HepG2 (cell line): ENCODE data around the gene ZFAND2B. TPM values are rescaled to one million over a fixed set of nuclear protein-coding genes. Genes with fewer than 3 reads are reported as not detected.
A peak's percentile ranks its signal among the peaks of the same experiment; 100 is the strongest.

Experiments used
- ATAC-seq: fragments of 200-7000 bp; cut with Tn5 transposase; 3 replicates; pipeline ENCODE4 v1.9.1; 2020; ENCODE audit warnings: mild to moderate bottlenecking, moderate library complexity
- BruUV-seq: library from RNA; stranded (reverse); fragments of 400-500 nt; replicated peaks from 2 replicates; lab custom pipeline; 2021; lab: Mats Ljungman, UMichigan
- CTCF ChIA-PET: fragments of 300-600 bp; formaldehyde crosslinking; extraction: SDS; loops from one replicate; lab custom pipeline; 2021; ENCODE audit warnings: low total read pairs, inconsistent platforms, low intra/inter-chr PET ratio; lab: Yijun Ruan, JAX
- POLR2A ChIA-PET: fragments of 350-600 bp; sonication (Branson Sonifier 250); formaldehyde crosslinking; loops from one replicate; lab custom pipeline; 2020; ENCODE audit warnings: antibody characterized with exemption, inconsistent platforms; lab: Yijun Ruan, JAX
- DNase-seq: peaks from one replicate; pipeline ENCODE4 v3.0.0-alpha.2; 2015; ENCODE audit warnings: low spot score
- FAIRE-seq: peaks from 3 replicates; lab custom pipeline; 2011; peaks lifted over from hg19 to GRCh38; lab: Jason Lieb, UNC
- H2AFZ ChIP-seq: one replicate; pipeline ENCODE4 v1.6.1; 2011; ENCODE audit warnings: low read length, inconsistent platforms
- H3K27ac ChIP-seq: fragments of 300-600 bp; 3 replicates; pipeline ENCODE4 v1.8.0; 2011; ENCODE audit warnings: mixed run types, mild to moderate bottlenecking, mixed read lengths, low read length, inconsistent platforms; ENCODE audit not compliant: insufficient read depth; ENCODE audit errors: extremely low read length
- H3K27me3 ChIP-seq, 2 experiments: fragments of 200-600 bp in 1 of 2; 2 replicates in 1 of 2; 3 replicates in 1 of 2; pipeline versions ENCODE4 v1.6.0 to v1.8.0; 2011; ENCODE audit warnings: low read length in 2 of 2, mild to moderate bottlenecking in 2 of 2, moderate library complexity in 2 of 2, inconsistent platforms in 1 of 2; ENCODE audit not compliant: insufficient read depth in 2 of 2, control insufficient read depth in 1 of 2
- H3K36me3 ChIP-seq, 2 experiments: fragments of 200-600 bp in 1 of 2; replicated peaks in 1 of 2; 2 replicates in 1 of 2; 3 replicates in 1 of 2; pipeline versions ENCODE4 v1.5.1 to v1.8.0; 2011; ENCODE audit warnings: low read length in 2 of 2, inconsistent platforms in 1 of 2; ENCODE audit not compliant: insufficient read depth in 2 of 2, control insufficient read depth in 1 of 2
- H3K4me1 ChIP-seq: 2 replicates; pipeline ENCODE4 v1.5.1; 2012; ENCODE audit warnings: low read length, inconsistent platforms; ENCODE audit not compliant: insufficient read depth
- H3K4me2 ChIP-seq: 2 replicates; pipeline ENCODE4 v1.6.0; 2011; ENCODE audit warnings: low read depth, low read length, inconsistent platforms
- H3K4me3 ChIP-seq, 3 experiments: fragments of 200-600 bp in 1 of 3; sonication (generic), shearing (Covaris generic) in 1 of 3; replicated peaks in 1 of 3; 2 replicates each; pipeline ENCODE4 v1.5.1; 2011 to 2016; ENCODE audit warnings: low read length in 3 of 3, inconsistent platforms in 2 of 3, low read depth in 2 of 3, mild to moderate bottlenecking in 2 of 3, control low read depth in 1 of 3, mixed read lengths in 1 of 3; ENCODE audit not compliant: insufficient read depth in 1 of 3
- H3K79me2 ChIP-seq: one replicate; pipeline ENCODE4 v1.6.1; 2011; ENCODE audit warnings: low read length, inconsistent platforms; ENCODE audit not compliant: insufficient read depth
- H3K9ac ChIP-seq: 2 replicates; pipeline ENCODE4 v1.6.0; 2011; ENCODE audit warnings: mild to moderate bottlenecking, low read depth, low read length, inconsistent platforms; ENCODE audit not compliant: insufficient read depth
- H3K9me3 ChIP-seq: 2 replicates; pipeline ENCODE4 v1.5.1; 2012; ENCODE audit warnings: mild to moderate bottlenecking, low read length
- H4K20me1 ChIP-seq: 2 replicates; pipeline ENCODE4 v1.6.0; 2011; ENCODE audit warnings: inconsistent platforms, mild to moderate bottlenecking, low read length, moderate library complexity; ENCODE audit not compliant: insufficient read depth
- BHLHE40 ChIP-seq: IDR thresholded peaks from 2 replicates; pipeline ENCODE4 v1.6.1; 2011; ENCODE audit warnings: low read length, improper control_type of control experiment
- ELF1 ChIP-seq: sonication (generic); formaldehyde crosslinking; IDR thresholded peaks from 2 replicates; pipeline ENCODE4 v1.4.0; 2020; ENCODE audit warnings: missing genetic modification reagents
- ELF4 ChIP-seq: sonication (generic); formaldehyde crosslinking; IDR thresholded peaks from 2 replicates; pipeline ENCODE4 v1.5.0; 2020; ENCODE audit warnings: missing genetic modification reagents, mild to moderate bottlenecking, moderate library complexity, borderline replicate concordance
- HNF4A ChIP-seq: sonication (generic); formaldehyde crosslinking; IDR thresholded peaks from 2 replicates; pipeline ENCODE4 v1.4.0; 2020; ENCODE audit warnings: missing genetic modification reagents
- RERE ChIP-seq: IDR thresholded peaks from 2 replicates; pipeline ENCODE4 v1.6.1; 2016; ENCODE audit warnings: low read depth, missing genetic modification reagents, missing compliant biosample characterization
- SOX5 ChIP-seq: IDR thresholded peaks from 2 replicates; pipeline ENCODE4 v1.6.1; 2016; ENCODE audit warnings: borderline replicate concordance
- YY1 ChIP-seq: IDR thresholded peaks from 2 replicates; pipeline ENCODE4 v1.6.1; 2011; ENCODE audit warnings: low read length, low read depth, moderate library complexity, mild to moderate bottlenecking; ENCODE audit not compliant: insufficient read depth, insufficient replicate concordance
- ZNF446 ChIP-seq: sonication (generic); formaldehyde crosslinking; IDR thresholded peaks from 2 replicates; pipeline ENCODE4 v1.5.0; 2020; ENCODE audit warnings: mild to moderate bottlenecking, missing genetic modification reagents
- ZNF660 ChIP-seq: sonication (generic); formaldehyde crosslinking; IDR thresholded peaks from 2 replicates; pipeline ENCODE4 v1.5.1; 2020; ENCODE audit warnings: mild to moderate bottlenecking, low read depth, missing genetic modification reagents, borderline replicate concordance
- ZNF766 ChIP-seq: sonication (generic); formaldehyde crosslinking; IDR thresholded peaks from 2 replicates; pipeline ENCODE4 v1.5.0; 2020; ENCODE audit warnings: missing genetic modification reagents, borderline replicate concordance
- ZNF816 ChIP-seq: sonication (generic); formaldehyde crosslinking; IDR thresholded peaks from 2 replicates; pipeline ENCODE4 v1.8.0; 2022; ENCODE audit warnings: missing genetic modification reagents, mild to moderate bottlenecking, borderline replicate concordance
- ZNF850 ChIP-seq: sonication (generic); formaldehyde crosslinking; conservative IDR thresholded peaks from 2 replicates; pipeline ENCODE4 v1.9.0; 2021; ENCODE audit warnings: mild to moderate bottlenecking, missing genetic modification reagents
- WGBS: methylation state at CpG from one replicate; pipeline ENCODE4 v1.1.6; 2017; ENCODE audit warnings: low lambda C conversion rate; 5-methylcytosine and 5-hydroxymethylcytosine counted together
- in situ Hi-C: cut with HindIII; loops from 2 replicates; pipeline ENCODE4 v1.10.0; 2017; ENCODE audit warnings: low pct_unique_long_range_greater_than_20kb; ENCODE audit not compliant: extremely low pct_ligation_motif_present
- intact Hi-C: fragments of 100-400 bp; cut with micrococcal nuclease; formaldehyde crosslinking; loops from one replicate; pipeline ENCODE4 v1.10.0; 2022; ENCODE audit not compliant: unreplicated experiment
- polyA plus RNA-seq, 8 experiments: library from polyadenylated mRNA; depleted of rRNA in 3 of 8; stranded (reverse) in 7 of 8; unstranded in 1 of 8; fragments of >200 nt; fragmentation: Illumina TruSeq in 4 of 8; extraction: Trizol in 4 of 8; gene quantifications; 2 replicates each; pipeline versions ENCODE4 v1.2.1 to v1.2.3, GENCODE V29; 2011 to 2016; ENCODE audit warnings: low read depth in 4 of 8, missing spikeins in 1 of 8, mixed read lengths in 1 of 8; ENCODE audit not compliant: insufficient read depth in 1 of 8
- total RNA-seq, 5 experiments: library from RNA; depleted of rRNA; stranded (reverse); fragments of >200 nt; fragmentation: Illumina TruSeq; extraction: Trizol; gene quantifications; 2 replicates each; pipeline ENCODE4 v1.2.3, GENCODE V29; 2016; ENCODE audit warnings: low read depth in 1 of 5
- TF ChIP-seq, protein P1 (sequence below): sonication (generic); formaldehyde crosslinking; IDR thresholded peaks from 2 replicates; pipeline ENCODE4; 2020; ENCODE audit warnings: missing genetic modification reagents, mild to moderate bottlenecking, borderline replicate concordance

ZFAND2B gene
- total and polyA plus RNA-seq, 2 of the 13 experiments (the other 11 are each of a cell fraction or from before 2014, with no cell fraction given) = 53.3 to 115 TPM

DNA sequence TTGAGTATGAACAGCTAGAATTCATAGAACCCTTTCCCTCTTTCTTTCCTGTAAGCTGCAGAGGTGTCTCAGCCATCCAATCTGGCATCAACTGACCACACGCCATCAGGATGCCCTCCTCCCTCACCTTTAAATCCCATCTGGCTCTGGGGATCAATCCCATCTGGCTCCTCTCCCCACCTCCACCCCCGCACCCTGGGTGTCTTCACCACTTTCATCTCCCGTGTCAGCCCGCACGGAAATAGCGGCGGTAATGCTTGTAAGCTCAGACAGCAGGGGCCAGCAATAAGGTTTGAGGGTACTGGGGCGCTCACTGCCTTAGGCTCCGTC lies 46.0 kb downstream of the ZFAND2B start (continued):
- no peak for TF ChIP-seq RERE (CRISPR knock-in tag)

- no peaks in the 10 kb centered on the region for H3K79me2 ChIP-seq
- no peak within 1 kb of the TSS for H3K27ac ChIP-seq
- no peak within 1 kb of the TSS for H2AFZ ChIP-seq
- in situ Hi-C loops (no loop called here), intact Hi-C loops (no loop called here)
- peak within 1 kb of the TSS; percentile 62 to 83 (median 62) for H3K4me3 ChIP-seq
- WGBS = 65% methylated on average over 43 of the region's 49 CpGs
- peaks cover 63% of the 10 kb centered on the region for H3K4me1 ChIP-seq
- peak; percentile 1 for ATAC-seq
- H3K27me3 ChIP-seq = peaks cover 2 to 35% of the 10 kb centered on the region in 2 experiments; a peak in 4 of 5 replicates
- no TSS peak for BruUV-seq
- DNase-seq = no peak
- H3K9ac ChIP-seq = peak within 1 kb of the TSS; percentile 46; the same call in 1 of the 2 replicates
- FAIRE-seq = no peak
- peak within 1 kb of the TSS; percentile 99 for H3K4me2 ChIP-seq
- H4K20me1 ChIP-seq = no peaks in the 10 kb centered on the region
- H3K9me3 ChIP-seq = no peaks in the 10 kb centered on the region
- CTCF ChIA-PET = interaction anchor here (0.6 to 1.2 kb wide), 3 partner anchors 24 to 41 kb away, joined by 3 read pairs; no protein-coding TSS in a partner anchor
- POLR2A ChIA-PET = interaction anchor here (1.2 to 5.7 kb wide), 13 partner anchors 8 to 299 kb away, joined by 3 to 73 read pairs (median 9); partner anchors contain the start of genes CNPPD1, DNAJB2, GLB1L and STK16
- peaks cover 1 to 3% of the 10 kb centered on the region in 2 experiments; a peak in 3 of 5 replicates for H3K36me3 ChIP-seq
- TF ChIP-seq ZNF446 (CRISPR knock-in tag) = peak; percentile 31; the same call in 1 of the 2 replicates
- TF ChIP-seq ZNF850 (CRISPR knock-in tag) = no peak
- TF ChIP-seq ELF4 = no peak
- TF ChIP-seq ZNF766 (CRISPR knock-in tag) = no peak
- no peak for TF ChIP-seq ZNF816
- TF ChIP-seq, protein P1, sequence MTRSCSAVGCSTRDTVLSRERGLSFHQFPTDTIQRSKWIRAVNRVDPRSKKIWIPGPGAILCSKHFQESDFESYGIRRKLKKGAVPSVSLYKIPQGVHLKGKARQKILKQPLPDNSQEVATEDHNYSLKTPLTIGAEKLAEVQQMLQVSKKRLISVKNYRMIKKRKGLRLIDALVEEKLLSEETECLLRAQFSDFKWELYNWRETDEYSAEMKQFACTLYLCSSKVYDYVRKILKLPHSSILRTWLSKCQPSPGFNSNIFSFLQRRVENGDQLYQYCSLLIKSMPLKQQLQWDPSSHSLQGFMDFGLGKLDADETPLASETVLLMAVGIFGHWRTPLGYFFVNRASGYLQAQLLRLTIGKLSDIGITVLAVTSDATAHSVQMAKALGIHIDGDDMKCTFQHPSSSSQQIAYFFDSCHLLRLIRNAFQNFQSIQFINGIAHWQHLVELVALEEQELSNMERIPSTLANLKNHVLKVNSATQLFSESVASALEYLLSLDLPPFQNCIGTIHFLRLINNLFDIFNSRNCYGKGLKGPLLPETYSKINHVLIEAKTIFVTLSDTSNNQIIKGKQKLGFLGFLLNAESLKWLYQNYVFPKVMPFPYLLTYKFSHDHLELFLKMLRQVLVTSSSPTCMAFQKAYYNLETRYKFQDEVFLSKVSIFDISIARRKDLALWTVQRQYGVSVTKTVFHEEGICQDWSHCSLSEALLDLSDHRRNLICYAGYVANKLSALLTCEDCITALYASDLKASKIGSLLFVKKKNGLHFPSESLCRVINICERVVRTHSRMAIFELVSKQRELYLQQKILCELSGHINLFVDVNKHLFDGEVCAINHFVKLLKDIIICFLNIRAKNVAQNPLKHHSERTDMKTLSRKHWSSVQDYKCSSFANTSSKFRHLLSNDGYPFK = peak; percentile 14; the same call in 1 of the 2 replicates
- TF ChIP-seq HNF4A (CRISPR knock-in tag) = no peak
- peak; percentile 42; the same call in 1 of the 2 replicates for TF ChIP-seq BHLHE40
- TF ChIP-seq ZNF660 (CRISPR knock-in tag) = no peak
- no peak for TF ChIP-seq YY1
- TF ChIP-seq SOX5 (CRISPR knock-in tag) = 0 out of 2 replicates have a peak, but pooled peaks have one; percentile 2
- TF ChIP-seq ELF1 = no peak
These were observed 46.5 kb downstream of the ZFAND2B start, which contains the start of gene TUBA4B for GRCh38 chr2:219252900-219253752. Gene TUBA4B, plus strand, starts transcription at chr2:219253243. Its CDS starts 165 bp downstream, at chr2:219253408.
